ENCODE measurements around the gene CPT1C. TPM values are rescaled to one million over a fixed set of nuclear protein-coding genes. Genes with fewer than 3 reads are reported as not detected.
A peak's percentile ranks its signal among the peaks of the same experiment; 100 is the strongest.

The CPT1C gene
- total RNA-seq, 1 experiment from 2014 or later, result 2.0 TPM

GRCh38 chr19:49677901-49678674 lies 12.8 kb upstream of the CPT1C start:
- no peaks in the 10 kb centered on the region for H3K27me3 Mint-ChIP-seq (ENCODE audit: insufficient read depth, unreplicated experiment)
- peak overlapping the region; percentile 78 for H3K4me3 Mint-ChIP-seq (ENCODE audit: unreplicated experiment)
- H3K27ac Mint-ChIP-seq (ENCODE audit: unreplicated experiment), result peak overlapping the region; percentile 99
- H3K4me1 Mint-ChIP-seq (ENCODE audit: low read depth, unreplicated experiment), result peaks cover 9% of the 10 kb centered on the region
- H3K4me1 ChIP-seq, result peaks cover 15% of the 10 kb centered on the region
- intact Hi-C loops (cut with micrococcal nuclease; ENCODE audit: unreplicated experiment), result loop anchor here (2.0 to 5.0 kb wide), 3 partner anchors 65 to 189 kb away; partner anchors contain the start of genes AP2A1 and PNKP
- H3K27me3 ChIP-seq (replicated peaks; ENCODE audit: control insufficient read depth, insufficient read depth, low read length), result no peaks in the 10 kb centered on the region
- peaks cover 67% of the 10 kb centered on the region for H3K36me3 Mint-ChIP-seq (ENCODE audit: insufficient read depth, unreplicated experiment)
- TF ChIP-seq CTCF (IDR thresholded peaks at IDR 0.05; ENCODE audit: insufficient read depth in 1 of 2, low read depth in 1 of 2, low read length in 1 of 2, severe bottlenecking in 1 of 2, unreplicated experiment in 1 of 2), result peak; percentile 77 to 82
- no peaks in the 10 kb centered on the region for H3K9me3 Mint-ChIP-seq (ENCODE audit: unreplicated experiment)
- TSS peak; percentile 45 for BruUV-seq (replicated peaks)
- ChIA-PET POLR2A (interaction anchor here (0.5 to 2.3 kb wide), 4 partner anchors 13 to 88 kb away, joined by 4 to 15 read pairs (median 5); partner anchors contain the start of genes BCL2L12, IRF3 and RRAS), CTCF (interaction anchor here (0.7 to 1.9 kb wide), 4 partner anchors 35 to 202 kb away, joined by 3 to 8 read pairs (median 4); partner anchors contain the start of gene AP2A1)
- H3K36me3 ChIP-seq (ENCODE audit: control insufficient read depth, insufficient read depth, low read length), result peaks cover 2% of the 10 kb centered on the region; the same call in 1 of the 2 replicates
- peak; percentile 86 to 89 for DNase-seq
- H3K9me3 ChIP-seq, result no peaks in the 10 kb centered on the region
- peak overlapping the region; percentile 100 for H3K4me3 ChIP-seq (ENCODE audit: low read depth, low read length)

GRCh38 chr19:49678985-49679770 lies 11.7 kb upstream of the CPT1C start:
- H3K4me3 Mint-ChIP-seq (ENCODE audit: unreplicated experiment), result peak overlapping the region; percentile 78
- H3K9me3 ChIP-seq, result no peaks in the 10 kb centered on the region
- POLR2A ChIA-PET, result interaction anchor here (0.5 to 1.4 kb wide), 3 partner anchors 17 to 136 kb away, joined by 4 to 13 read pairs (median 5); partner anchors contain the start of gene RRAS
- H3K4me1 ChIP-seq, result peaks cover 15% of the 10 kb centered on the region
- peaks cover 75% of the 10 kb centered on the region for H3K36me3 Mint-ChIP-seq (ENCODE audit: insufficient read depth, unreplicated experiment)
- H3K9me3 Mint-ChIP-seq (ENCODE audit: unreplicated experiment), result no peaks in the 10 kb centered on the region
- H3K27me3 Mint-ChIP-seq (ENCODE audit: insufficient read depth, unreplicated experiment), result no peaks in the 10 kb centered on the region
- no peaks in the 10 kb centered on the region for H3K27me3 ChIP-seq (replicated peaks; ENCODE audit: control insufficient read depth, insufficient read depth, low read length)
- no peak for TF ChIP-seq CTCF (IDR thresholded peaks at IDR 0.05; ENCODE audit: insufficient read depth in 1 of 2, low read depth in 1 of 2, low read length in 1 of 2, severe bottlenecking in 1 of 2, unreplicated experiment in 1 of 2)
- DNase-seq, result no peak
- peak overlapping the region; percentile 52 for H3K27ac Mint-ChIP-seq (ENCODE audit: unreplicated experiment)
- peaks cover 9% of the 10 kb centered on the region for H3K4me1 Mint-ChIP-seq (ENCODE audit: low read depth, unreplicated experiment)
- no peak overlapping the region for H3K4me3 ChIP-seq (ENCODE audit: low read depth, low read length)
- intact Hi-C loops (cut with micrococcal nuclease; ENCODE audit: unreplicated experiment), result loop anchor here (2.0 to 5.0 kb wide), 3 partner anchors 66 to 188 kb away; partner anchors contain the start of genes AP2A1 and PNKP
- CTCF ChIA-PET, result interaction anchor here (0.6 to 1.3 kb wide), 5 partner anchors 34 to 115 kb away, joined by 3 to 4 read pairs (median 3); partner anchors contain the start of gene RRAS
- peaks cover 2% of the 10 kb centered on the region; the same call in 1 of the 2 replicates for H3K36me3 ChIP-seq (ENCODE audit: control insufficient read depth, insufficient read depth, low read length)
- no TSS peak for BruUV-seq (replicated peaks)
